ENCODE measurements around the gene ISG15. TPM values are rescaled to one million over a fixed set of nuclear protein-coding genes. Genes with fewer than 3 reads are reported as not detected.

Gene ISG15
- total RNA-seq, 1 experiment from 2014 or later = 140 TPM

DNA sequence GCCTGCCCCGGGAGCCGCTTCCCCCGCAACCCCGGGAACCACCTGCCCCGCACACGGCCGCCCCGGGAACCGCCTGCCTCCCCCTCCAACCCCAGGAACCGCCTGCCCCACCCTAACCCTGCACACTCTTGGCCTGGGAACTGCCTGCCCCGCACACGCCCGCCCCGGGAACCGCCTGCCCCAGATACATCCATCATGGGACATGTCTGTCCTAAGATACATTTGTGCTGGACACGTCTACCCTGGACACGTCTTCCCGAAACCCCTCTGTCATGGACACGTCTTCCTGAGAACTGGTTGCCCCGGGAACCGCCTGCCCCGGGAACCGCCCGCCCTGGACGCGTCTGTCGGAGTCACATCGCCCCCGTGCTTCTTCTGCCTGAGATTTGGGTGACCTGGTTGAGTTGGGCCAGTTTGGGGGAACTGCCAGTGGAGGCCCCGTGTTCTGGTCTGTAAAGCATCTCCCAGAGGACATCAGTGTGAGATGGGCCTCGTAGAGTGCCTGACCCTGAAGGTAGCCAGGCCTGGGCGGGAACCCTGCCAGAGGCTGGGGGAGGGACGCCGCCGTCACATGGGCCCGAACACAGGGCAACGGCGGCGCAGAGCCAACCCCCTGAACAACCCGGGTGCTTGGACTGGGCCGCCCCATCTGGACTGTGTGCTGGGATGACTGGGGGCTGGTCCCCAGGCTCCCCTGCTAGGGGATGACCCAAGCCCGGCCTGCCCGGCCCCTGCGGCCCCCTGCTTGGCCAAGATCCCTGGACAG, 35.0 kb upstream of the ISG15 start:
- Histone ChIP-seq H3K9ac (ENCODE audit: low read length) (no peak overlapping the region), H3K9me2 (ENCODE audit: insufficient read depth) (no peaks in the 10 kb centered on the region), H3K4me1 (ENCODE audit: control insufficient read depth in 1 of 2, insufficient read depth in 2 of 2, low read length in 2 of 2) (peaks cover 10 to 22% of the 10 kb centered on the region in 2 experiments), H2AFZ (ENCODE audit: low read depth, low read length, poor library complexity, severe bottlenecking) (no peak overlapping the region), H3K27ac (ENCODE audit: low read depth, low read length) (no peak overlapping the region), H3K79me2 (ENCODE audit: insufficient read depth, low read length) (no peaks in the 10 kb centered on the region), H3K36me3 (ENCODE audit: control insufficient read depth in 1 of 2, insufficient read depth in 2 of 2, low read length in 2 of 2) (no peaks in the 10 kb centered on the region), H3K4me3 (replicated peaks in 1 of 2; ENCODE audit: low read depth in 1 of 2, low read length in 2 of 2) (no peak overlapping the region), H3K9me3 (ENCODE audit: control insufficient read depth in 1 of 2, insufficient read depth in 1 of 2, low read depth in 1 of 2, low read length in 2 of 2) (no peaks in the 10 kb centered on the region), H3K27me3 (ENCODE audit: insufficient read depth, low read length) (no peaks in the 10 kb centered on the region), H4K20me1 (ENCODE audit: insufficient read depth) (no peaks in the 10 kb centered on the region), H3K4me2 (ENCODE audit: low read length) (0 out of 2 replicates have a peak overlapping the region, but pooled peaks have one; percentile 28)
- TF ChIP-seq POLR2AphosphoS5 (IDR thresholded peaks at IDR 0.05; ENCODE audit: low read depth, low read length) = no peak
- no peak for TF ChIP-seq CBX3 (IDR thresholded peaks at IDR 0.05; ENCODE audit: low read depth)
- no peak for TF ChIP-seq SIN3A (IDR thresholded peaks at IDR 0.05; ENCODE audit: low read depth)
- no peak for TF ChIP-seq YY1 (IDR thresholded peaks at IDR 0.05; ENCODE audit: extremely low read depth, insufficient replicate concordance, low read depth, low read length)
- no TSS peak for BruUV-seq (replicated peaks)
- ChIA-PET CTCF (no interaction called here), POLR2A (no interaction called here), RAD21 (ENCODE audit: low non-redundant PET in 1 of 2, low total read pairs in 2 of 2, uncharacterized antibody in 2 of 2, unreplicated experiment in 2 of 2) (no interaction called here)
- no peak for ATAC-seq
- DNase-seq (ENCODE audit: low read depth, low spot score) = no peak
- intact Hi-C loops (cut with micrococcal nuclease) = loop anchor here (5.0 kb wide), 1 partner anchor 139 kb away; the partner anchor contains the start of gene C1orf159

DNA sequence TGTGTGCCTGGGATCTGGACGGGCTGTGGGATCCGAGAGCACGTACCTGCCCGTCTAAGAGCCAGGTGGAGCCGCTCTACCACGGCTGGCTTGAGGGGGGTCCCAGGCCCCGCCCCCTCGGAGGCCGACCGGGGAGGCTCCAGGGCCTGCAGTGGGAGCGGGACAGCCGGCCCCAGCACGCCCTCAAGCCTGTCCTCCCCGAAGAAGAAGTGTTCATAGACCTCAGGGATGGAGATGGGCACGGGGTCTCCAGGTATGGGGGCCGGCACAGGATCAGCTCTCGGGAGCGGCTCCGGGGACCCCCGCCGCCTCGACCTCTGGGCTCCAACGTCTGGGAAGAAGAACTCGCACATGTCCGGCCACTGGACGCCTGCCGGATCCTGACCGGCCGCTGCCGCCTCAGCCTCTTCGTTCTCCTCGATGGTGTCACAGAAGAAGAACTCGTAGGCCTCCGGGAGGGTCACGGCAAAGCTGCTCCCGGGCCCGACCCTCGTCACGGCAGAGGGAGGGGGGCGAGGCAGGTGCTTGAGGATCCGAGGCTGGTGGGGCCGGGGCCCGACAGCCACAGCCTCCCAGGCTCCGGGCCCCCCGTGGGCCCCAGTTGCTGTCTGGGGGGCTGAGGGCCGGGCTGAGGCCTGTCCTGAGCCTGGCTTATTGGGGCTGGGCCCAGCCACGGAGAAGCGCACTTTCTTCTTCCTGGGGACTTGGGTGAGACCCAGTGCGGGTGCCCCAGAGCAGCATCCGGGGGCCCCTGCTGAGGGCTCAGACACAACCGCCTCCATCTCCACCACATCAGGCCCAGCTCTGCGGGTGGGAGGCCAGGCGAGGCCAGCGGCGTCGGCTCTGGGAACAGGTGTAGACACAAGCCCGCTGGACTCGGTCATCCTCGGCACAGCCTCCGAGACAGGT, 34.2 kb upstream of the ISG15 start:
- DNase-seq (ENCODE audit: low read depth, low spot score) (no peak), ATAC-seq (no peak)
- POLR2A ChIA-PET = no interaction called here
- H3K79me2 ChIP-seq (ENCODE audit: insufficient read depth, low read length) = no peaks in the 10 kb centered on the region
- no peaks in the 10 kb centered on the region for H3K36me3 ChIP-seq (ENCODE audit: control insufficient read depth in 1 of 2, insufficient read depth in 2 of 2, low read length in 2 of 2)
- intact Hi-C loops (cut with micrococcal nuclease) = loop anchor here (5.0 kb wide), 1 partner anchor 138 kb away; the partner anchor contains the start of gene C1orf159
- H3K4me1 ChIP-seq (ENCODE audit: control insufficient read depth in 1 of 2, insufficient read depth in 2 of 2, low read length in 2 of 2) = peaks cover 10 to 22% of the 10 kb centered on the region in 2 experiments
- no peak for TF ChIP-seq CEBPB (IDR thresholded peaks at IDR 0.05; ENCODE audit: low read depth)
- no peak for TF ChIP-seq POLR2A (IDR thresholded peaks at IDR 0.05; ENCODE audit: borderline replicate concordance, extremely low read depth, insufficient read depth, insufficient read length)
- TF ChIP-seq SP1 (IDR thresholded peaks at IDR 0.05; ENCODE audit: low read depth) = no peak
- TF ChIP-seq EZH2phosphoT487 (IDR thresholded peaks at IDR 0.05; ENCODE audit: borderline replicate concordance) = no peak
- TF ChIP-seq FOSL1 (IDR thresholded peaks at IDR 0.05; ENCODE audit: low read depth) = no peak
- no peak for TF ChIP-seq ZNF274 (IDR thresholded peaks at IDR 0.05; ENCODE audit: low read depth, low read length)
- TF ChIP-seq, protein P1, sequence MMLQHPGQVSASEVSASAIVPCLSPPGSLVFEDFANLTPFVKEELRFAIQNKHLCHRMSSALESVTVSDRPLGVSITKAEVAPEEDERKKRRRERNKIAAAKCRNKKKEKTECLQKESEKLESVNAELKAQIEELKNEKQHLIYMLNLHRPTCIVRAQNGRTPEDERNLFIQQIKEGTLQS (IDR thresholded peaks at IDR 0.05) = no peak
- no peak for TF ChIP-seq RAD21 (IDR thresholded peaks at IDR 0.05; ENCODE audit: low read depth)
- TF ChIP-seq JUND (IDR thresholded peaks at IDR 0.05) = no peak
- TF ChIP-seq EZH2 (IDR thresholded peaks at IDR 0.05) = no peak
- TF ChIP-seq, protein P2, sequence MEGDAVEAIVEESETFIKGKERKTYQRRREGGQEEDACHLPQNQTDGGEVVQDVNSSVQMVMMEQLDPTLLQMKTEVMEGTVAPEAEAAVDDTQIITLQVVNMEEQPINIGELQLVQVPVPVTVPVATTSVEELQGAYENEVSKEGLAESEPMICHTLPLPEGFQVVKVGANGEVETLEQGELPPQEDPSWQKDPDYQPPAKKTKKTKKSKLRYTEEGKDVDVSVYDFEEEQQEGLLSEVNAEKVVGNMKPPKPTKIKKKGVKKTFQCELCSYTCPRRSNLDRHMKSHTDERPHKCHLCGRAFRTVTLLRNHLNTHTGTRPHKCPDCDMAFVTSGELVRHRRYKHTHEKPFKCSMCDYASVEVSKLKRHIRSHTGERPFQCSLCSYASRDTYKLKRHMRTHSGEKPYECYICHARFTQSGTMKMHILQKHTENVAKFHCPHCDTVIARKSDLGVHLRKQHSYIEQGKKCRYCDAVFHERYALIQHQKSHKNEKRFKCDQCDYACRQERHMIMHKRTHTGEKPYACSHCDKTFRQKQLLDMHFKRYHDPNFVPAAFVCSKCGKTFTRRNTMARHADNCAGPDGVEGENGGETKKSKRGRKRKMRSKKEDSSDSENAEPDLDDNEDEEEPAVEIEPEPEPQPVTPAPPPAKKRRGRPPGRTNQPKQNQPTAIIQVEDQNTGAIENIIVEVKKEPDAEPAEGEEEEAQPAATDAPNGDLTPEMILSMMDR (IDR thresholded peaks at IDR 0.05 in 2 of 3, conservative IDR thresholded peaks at IDR 0.05 in 1 of 3; ENCODE audit: borderline replicate concordance in 1 of 3, insufficient read depth in 1 of 3, low read depth in 2 of 3, low read length in 2 of 3) = no peak
- H4K20me1 ChIP-seq (ENCODE audit: insufficient read depth) = no peaks in the 10 kb centered on the region
- H3K27ac ChIP-seq (ENCODE audit: low read depth, low read length) = no peak overlapping the region
- H2AFZ ChIP-seq (ENCODE audit: low read depth, low read length, poor library complexity, severe bottlenecking) = no peak overlapping the region
- RAD21 ChIA-PET (ENCODE audit: low non-redundant PET in 1 of 2, low total read pairs in 2 of 2, uncharacterized antibody in 2 of 2, unreplicated experiment in 2 of 2) = no interaction called here
- no peak overlapping the region for H3K4me2 ChIP-seq (ENCODE audit: low read length)
- H3K4me3 ChIP-seq (replicated peaks in 1 of 2; ENCODE audit: low read depth in 1 of 2, low read length in 2 of 2) = no peak overlapping the region
- no peak overlapping the region for H3K9ac ChIP-seq (ENCODE audit: low read length)
- H3K9me2 ChIP-seq (ENCODE audit: insufficient read depth) = no peaks in the 10 kb centered on the region
- H3K27me3 ChIP-seq (ENCODE audit: insufficient read depth, low read length) = no peaks in the 10 kb centered on the region
- no TSS peak for BruUV-seq (replicated peaks)
- CTCF ChIA-PET = no interaction called here
- no peaks in the 10 kb centered on the region for H3K9me3 ChIP-seq (ENCODE audit: control insufficient read depth in 1 of 2, insufficient read depth in 1 of 2, low read depth in 1 of 2, low read length in 2 of 2)
